GM21515 (cell line): ENCODE results near the gene BMP2K.

Experiments
- ATAC-seq: cut with Tn5 transposase; IDR thresholded peaks from one replicate; pipeline ENCODE4 v1.9.1; 2021; ENCODE audit not compliant: unreplicated experiment

BMP2K gene

GRCh38 chr4:78923464-78924312 is 147.5 kb downstream of the BMP2K start:
- ATAC-seq, result no peak

GRCh38 chr4:78926826-78927225 is 150.7 kb downstream of the BMP2K start:
- no peak for ATAC-seq

GRCh38 chr4:78928835-78929234 is 152.7 kb downstream of the BMP2K start:
- no peak for ATAC-seq

GRCh38 chr4:78930016-78930629 is 154.0 kb downstream of the BMP2K start:
- no peak for ATAC-seq

- no peak for ATAC-seq
Observed at GRCh38 chr4:78936989-78937388, 160.8 kb downstream of the BMP2K start.

- ATAC-seq, result no peak
Observed at GRCh38 chr4:78937837-78938236, 161.7 kb downstream of the BMP2K start.

GRCh38 chr4:78938474-78938867 is 162.3 kb downstream of the BMP2K start:
- ATAC-seq, result no peak

- ATAC-seq, result peak; percentile 99
Observed at GRCh38 chr4:78938868-78939666, 162.9 kb downstream of the BMP2K start, which contains the start of gene PAQR3. Gene PAQR3 (minus strand): TSS chr4:78939438. CDS start chr4:78939224, 214 bp downstream.

- peak; percentile 15 for ATAC-seq
Observed at GRCh38 chr4:78939667-78940008, 163.5 kb downstream of the BMP2K start.

- no peak for ATAC-seq
Observed at GRCh38 chr4:78940752-78941151, 164.6 kb downstream of the BMP2K start.

- no peak for ATAC-seq
Observed at GRCh38 chr4:78944381-78944780, 168.2 kb downstream of the BMP2K start.

GRCh38 chr4:78945651-78946179 is 169.6 kb downstream of the BMP2K start:
- no peak for ATAC-seq

GRCh38 chr4:78949735-78950134 is 173.6 kb downstream of the BMP2K start:
- no peak for ATAC-seq

- ATAC-seq, result peak; percentile 79
Observed at GRCh38 chr4:78951862-78952472, 175.8 kb downstream of the BMP2K start.

GRCh38 chr4:78953231-78953630 is 177.1 kb downstream of the BMP2K start:
- ATAC-seq, result no peak

GRCh38 chr4:78953769-78954666 is 177.9 kb downstream of the BMP2K start:
- no peak for ATAC-seq

- no peak for ATAC-seq
Observed at GRCh38 chr4:78956975-78957374, 180.8 kb downstream of the BMP2K start.

- no peak for ATAC-seq
Observed at GRCh38 chr4:78960926-78961325, 184.8 kb downstream of the BMP2K start.
